GM21447 (cell line): ENCODE measurements around the gene FERMT3.

Experiments
- ATAC-seq: cut with Tn5 transposase; IDR thresholded peaks from one replicate; pipeline ENCODE4 v1.9.1; 2021; ENCODE audit not compliant: unreplicated experiment

FERMT3 gene

DNA sequence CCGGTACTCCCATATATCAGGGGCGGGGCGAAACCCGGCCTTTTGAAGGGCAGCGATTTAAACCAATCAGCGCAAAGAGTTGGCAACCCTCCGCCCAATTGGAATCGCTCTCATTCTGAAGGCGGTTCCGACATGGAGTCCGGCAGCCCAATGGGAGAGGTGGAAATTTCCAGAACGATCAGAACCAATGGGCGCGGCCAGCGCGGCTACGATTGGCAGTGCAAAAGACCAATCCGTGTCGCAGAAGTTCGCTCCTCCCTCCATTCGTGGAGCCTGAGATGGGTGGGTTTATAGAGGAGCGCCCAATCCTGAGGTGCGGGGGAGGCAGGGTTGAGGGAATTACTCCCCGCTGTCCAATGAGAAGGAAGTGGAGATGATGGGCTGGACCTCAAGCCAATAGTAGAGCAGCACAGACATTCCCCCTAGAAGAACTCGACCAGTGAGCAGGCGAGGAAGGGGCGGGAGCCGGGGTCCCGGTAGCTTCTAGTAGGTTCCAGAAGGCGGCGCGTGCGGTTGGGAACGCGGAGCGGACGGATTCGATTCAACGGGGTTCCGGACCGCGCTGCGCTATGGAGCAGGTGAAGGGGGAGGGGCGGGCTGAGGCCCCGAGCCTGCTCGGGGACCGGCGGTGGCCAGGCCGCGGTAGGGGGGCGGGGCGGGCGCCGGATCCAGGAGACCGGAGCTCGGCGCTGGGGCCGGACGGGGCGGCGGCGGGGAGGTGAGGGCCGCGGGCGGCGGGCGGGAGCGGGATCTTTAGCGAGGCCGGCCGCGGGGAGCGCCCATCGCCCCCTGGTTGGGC is 20.6 kb upstream of the FERMT3 start, which contains the start of gene STIP1:
STIP1 (plus strand) TSS at position 479 of the 799 bp plus-strand sequence; CDS start at position 570, 91 bp downstream.
- peak; percentile 87 for ATAC-seq

DNA sequence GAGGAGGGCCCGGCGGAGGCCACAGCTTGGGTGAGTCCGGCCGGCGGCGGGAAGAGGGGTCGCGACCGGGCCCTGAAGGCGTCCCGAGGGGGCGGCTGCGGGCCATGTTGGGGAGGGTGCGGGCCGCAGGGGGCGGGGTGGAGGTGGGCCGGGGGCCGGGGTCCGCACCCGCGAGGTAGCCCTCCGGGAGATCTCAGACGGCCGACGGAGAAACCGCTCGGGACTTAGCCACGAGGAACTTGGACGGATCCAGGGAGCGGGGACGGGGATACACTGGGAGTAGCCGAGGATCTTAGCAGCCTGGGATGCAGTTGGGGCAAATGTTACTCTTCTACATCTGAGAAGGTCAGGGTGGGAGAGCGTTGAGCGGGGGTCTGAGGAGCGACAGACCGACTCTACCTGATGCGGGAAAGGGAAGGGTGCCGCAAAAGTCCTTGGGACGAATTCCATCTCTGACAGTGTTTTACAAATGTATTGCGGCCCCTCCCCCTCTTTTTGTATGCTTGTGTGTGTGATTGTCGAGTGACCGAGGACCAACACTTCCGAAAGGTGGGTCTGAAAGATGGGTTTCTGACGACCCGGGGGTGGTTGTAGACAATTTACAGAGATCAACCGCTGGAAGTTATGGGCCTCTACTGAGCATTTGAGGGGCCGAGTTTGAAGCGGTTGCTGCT is 19.9 kb upstream of the FERMT3 start:
- no peak for ATAC-seq

DNA sequence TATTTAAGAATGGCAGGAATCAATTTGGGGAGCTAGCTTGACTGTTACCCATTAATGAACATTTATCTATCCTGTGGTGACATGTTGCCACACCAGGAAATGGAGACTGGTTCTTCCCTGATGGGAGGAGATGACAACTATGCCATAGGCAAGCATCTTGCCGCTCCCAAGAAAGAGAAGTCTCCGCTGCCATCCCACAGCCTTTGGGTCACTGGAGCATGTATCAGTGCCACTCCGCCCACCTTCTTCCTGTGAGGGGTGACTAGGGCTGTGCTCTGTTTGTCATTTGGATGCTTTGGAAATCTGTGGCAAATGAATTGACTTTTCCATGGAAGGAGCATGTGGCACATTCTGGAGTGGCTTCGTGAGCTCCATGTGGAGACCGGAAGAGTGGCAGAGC is 14.1 kb upstream of the FERMT3 start:
- ATAC-seq, result no peak

DNA sequence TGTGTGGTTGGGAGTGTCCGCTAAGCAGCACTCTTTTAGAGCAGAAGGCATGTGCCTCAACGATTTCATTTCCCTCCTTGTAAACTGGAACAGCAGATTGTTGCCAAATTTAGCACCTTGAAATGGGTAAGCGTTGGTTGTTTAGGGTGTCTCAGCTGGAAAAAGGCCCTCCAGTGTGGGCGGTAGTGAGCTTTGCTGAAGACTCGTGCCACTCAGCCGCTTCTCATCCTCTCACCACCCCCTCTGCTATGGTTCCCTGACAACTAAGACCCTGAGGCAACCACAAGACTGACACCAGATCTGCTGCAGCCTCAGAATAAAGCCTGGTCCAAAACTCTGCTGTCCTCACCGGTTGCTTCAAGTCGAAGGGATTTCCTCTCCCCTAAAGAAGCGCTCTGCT is 9.9 kb upstream of the FERMT3 start:
- no peak for ATAC-seq

DNA sequence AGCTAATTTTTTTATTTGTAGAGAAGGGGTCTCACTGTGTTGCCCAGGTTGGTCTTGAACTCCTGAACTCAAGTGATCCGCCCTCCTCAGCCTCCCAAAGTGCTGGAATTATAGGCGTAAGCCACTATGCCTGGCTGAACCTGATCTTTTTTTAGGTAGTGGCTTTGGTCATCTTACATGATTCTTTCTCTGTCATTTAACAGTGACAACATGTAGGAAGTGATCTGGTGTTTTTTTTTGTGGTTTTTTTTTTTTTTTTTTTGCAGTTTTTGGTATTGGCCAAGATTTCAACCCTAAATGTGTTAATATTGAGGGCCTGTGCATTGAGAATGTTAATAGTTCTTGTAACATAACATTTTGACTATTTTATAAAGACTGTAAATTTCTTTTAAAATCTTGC is 8.0 kb upstream of the FERMT3 start:
- no peak for ATAC-seq

DNA sequence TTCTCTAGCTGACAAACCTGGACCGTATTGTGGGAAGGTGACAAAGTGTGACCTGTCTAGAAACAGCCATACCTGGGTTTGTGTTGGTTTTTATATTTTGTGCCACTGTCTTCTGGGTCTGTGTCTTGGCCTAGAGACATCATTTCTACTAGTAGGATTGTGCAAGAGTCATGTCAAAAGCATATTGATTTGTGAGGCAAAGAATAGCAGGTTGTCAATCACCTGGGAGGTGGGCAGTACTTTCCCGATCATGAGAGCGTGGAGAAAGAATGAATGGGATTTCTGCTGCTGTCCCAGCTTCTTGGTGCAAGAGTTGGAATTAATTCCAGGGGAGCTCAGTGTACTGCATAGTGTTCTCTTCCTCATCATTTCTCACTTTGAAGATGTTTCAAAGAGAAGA is 5.0 kb upstream of the FERMT3 start:
- no peak for ATAC-seq

DNA sequence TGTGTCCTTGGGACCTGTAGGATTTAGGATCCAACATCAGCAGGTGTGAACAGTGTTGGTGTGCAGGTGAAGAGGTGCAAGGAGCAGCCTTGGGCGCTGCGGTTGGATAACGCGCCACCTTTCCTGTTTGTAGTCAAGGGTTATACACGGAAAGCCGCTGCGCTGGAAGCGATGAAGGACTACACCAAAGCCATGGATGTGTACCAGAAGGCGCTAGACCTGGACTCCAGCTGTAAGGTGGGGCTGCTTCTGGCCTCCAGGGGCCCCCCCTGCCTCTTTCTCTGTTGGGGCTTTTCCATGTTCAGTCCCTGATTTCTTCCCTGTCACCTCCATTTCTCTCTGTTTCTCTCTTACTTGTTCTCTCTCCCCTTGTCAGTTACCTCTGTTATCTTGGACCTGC is 3.5 kb upstream of the FERMT3 start:
- ATAC-seq, result no peak

DNA sequence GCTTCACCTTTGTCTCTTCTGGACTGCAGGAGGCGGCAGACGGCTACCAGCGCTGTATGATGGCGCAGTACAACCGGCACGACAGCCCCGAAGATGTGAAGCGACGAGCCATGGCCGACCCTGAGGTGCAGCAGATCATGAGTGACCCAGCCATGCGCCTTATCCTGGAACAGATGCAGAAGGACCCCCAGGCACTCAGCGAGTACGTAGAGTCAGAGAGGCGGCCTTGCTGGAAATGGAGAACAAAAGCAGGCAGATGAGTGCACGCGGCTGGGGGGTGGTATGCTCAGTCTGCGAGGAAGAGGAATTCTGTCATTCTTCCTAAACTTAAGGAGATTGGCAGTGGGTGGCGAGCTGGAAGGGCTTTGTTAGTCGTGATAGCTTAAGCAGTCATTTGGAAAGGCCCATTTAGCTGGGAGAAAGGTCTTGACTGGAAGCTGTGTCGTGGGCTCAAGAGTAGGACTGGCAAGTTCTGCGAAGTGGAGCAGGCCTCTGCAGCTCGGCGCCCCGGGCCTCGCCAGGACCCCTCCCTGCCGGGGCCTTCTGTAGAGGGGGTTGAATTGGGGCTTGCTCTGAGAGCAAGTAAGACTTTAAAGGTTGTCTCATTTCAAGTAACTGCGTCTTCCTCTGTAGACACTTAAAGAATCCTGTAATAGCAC is 3.0 kb upstream of the FERMT3 start:
- no peak for ATAC-seq

DNA sequence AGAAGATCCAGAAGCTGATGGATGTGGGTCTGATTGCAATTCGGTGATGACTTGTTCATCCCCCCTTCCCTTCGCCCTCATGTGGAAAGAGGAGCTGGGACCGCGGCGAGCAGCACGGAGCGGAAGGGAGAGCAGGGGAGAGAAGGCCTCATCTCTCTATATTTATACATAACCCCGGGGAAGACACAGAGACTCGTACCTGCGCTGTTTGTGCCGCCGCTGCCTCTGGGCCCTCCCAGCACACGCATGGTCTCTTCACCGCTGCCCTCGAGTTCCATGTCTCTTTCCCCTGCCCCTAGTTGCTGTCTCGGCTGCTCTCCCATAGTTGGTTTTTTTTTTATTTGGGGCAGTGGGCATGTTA is 2.5 kb upstream of the FERMT3 start:
- no peak for ATAC-seq

DNA sequence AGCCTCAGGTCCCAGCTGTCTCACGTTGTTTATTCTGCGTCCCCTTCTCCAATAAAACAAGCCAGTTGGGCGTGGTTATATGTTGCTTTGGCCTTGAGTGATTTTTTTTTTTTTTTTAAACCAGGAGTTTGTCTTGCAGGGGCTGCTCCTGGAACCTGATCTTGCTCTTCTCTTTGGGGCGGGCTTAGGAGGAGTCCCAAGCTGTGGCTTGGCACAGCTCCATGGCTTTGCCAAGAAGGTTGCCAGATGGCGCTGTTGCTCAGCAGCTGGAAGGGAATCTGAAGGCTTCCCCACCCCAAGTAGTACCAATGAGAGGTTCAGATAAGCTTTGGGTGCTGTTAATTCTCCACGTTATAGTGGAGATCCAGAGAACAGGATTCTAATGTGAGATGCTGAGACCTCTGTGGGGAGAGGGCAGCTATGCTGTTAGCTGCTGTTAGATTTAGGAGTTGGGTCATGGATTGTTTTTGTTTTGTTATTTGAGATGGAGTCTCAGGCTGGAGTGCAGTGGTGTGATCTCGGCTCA is 2.0 kb upstream of the FERMT3 start:
- ATAC-seq, result no peak

DNA sequence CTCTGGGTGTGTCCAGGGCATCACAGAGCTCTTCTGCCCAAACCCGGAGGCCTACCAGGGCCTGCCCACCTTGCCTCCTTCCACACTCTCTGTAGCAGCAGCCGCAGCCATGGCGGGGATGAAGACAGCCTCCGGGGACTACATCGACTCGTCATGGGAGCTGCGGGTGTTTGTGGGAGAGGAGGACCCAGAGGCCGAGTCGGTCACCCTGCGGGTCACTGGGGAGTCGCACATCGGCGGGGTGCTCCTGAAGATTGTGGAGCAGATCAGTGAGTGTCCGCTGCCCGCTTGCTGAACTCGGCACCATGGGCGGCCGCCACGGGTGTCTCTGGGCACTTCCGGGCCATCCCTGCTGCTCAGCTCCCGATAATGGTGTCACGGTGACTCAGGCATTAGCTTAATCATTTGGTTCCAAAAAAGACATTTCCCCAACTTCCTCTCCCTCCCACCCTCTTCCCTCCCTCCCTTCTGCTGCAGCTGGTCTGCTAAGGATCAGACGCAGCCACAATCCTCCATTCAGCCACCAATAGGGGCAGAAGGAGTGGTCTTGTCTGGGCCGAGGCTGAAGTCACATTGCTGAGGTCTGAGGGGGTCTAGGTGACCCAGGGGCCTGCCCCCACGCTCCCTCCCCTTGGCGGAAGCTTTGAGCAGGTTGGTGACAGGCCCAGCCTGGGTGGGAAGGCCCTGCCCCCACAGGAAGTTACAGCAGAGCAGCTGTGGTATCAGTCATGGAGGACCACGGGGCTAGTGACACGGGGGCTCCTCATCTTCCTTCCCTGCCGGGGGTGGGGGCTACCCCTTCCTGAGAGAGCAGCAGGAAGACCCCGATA is 950 bp downstream of the FERMT3 start:
- peak; percentile 61 for ATAC-seq

DNA sequence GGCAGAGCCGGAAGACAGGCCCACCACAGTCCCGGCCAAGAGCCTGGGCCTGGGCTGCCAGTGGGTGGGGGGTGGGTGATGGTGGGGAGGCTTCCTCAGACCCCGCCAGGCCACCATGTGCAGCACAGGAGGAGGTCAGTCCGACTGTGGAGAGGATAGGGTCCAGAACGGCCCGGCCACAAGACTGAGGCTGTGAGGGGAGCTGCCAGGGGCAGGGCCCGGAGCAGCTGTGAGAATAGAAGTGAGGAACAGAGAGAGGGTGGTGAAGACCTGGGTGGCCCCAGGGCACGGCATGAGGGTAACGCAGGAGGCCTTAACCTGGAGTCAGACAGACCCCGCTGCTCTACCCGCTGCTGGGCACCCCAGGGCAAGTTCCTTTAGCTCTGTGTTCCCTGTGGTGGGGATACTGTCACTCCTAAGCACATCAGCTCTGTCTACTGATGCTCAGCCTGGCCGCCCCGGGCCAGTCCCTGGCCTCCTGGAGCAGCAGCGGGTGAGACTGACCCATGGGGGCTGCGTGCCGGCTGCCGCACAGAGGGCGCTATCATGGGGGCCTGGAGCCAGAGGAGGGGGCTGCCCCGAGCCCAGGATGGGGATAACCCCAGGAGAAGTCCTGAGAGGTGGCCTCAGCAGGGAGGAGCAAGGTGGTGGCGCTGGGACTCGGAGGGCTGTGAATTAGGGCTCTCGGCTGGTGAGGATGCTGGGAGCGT is 1.7 kb downstream of the FERMT3 start:
- no peak for ATAC-seq

DNA sequence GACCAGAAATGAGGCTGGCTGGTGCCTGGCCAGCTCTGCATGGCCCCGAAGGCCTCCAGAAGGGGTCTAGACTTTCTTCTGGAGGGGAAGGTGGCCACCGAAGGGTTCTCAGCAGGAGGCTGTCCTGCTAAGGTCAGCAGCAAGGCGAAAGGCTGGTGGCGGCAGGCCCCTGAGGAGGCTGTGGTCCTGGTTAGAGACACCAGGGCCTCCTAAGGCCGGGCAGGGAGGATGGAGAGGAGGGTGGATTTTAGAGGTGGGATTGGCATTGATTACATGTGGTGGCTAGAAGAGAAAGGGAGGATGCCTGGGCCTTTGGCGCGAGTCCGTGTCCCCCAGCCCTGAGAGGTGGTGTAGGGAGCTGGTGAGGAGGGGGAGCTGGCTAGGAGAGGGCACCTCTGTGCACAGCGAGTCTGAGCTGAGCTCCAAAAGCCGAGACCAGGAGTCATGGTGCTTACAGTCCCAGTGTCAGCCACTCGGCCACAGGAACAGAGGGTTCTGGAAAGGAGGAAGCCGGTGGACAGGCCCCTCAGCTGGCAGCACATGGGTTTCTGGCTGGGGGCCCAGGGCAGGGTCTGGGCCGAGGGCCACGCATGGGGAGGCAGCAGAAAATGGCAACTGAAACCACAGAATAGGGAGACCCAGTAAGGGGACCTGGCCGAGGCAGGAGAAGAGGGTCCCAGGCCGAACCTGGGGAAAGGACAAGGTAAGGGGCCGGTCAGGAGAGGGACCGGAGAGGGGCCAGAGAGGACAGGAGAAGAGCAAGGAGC is 2.5 kb downstream of the FERMT3 start:
- no peak for ATAC-seq

DNA sequence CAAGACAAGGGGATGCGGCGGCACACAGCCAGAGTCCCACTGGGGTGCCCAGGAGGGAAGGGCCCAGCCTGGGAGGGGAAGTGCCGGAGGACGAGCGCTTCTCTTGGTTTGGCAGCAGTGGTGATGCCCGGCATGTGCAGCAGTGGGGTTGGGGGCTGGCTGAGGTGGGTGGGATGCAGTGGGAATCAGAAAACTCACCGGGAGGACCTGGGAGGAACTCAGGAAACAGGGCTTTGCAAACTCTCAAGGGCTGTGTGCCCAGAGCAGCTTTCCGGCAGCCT is 3.0 kb downstream of the FERMT3 start:
- no peak for ATAC-seq

DNA sequence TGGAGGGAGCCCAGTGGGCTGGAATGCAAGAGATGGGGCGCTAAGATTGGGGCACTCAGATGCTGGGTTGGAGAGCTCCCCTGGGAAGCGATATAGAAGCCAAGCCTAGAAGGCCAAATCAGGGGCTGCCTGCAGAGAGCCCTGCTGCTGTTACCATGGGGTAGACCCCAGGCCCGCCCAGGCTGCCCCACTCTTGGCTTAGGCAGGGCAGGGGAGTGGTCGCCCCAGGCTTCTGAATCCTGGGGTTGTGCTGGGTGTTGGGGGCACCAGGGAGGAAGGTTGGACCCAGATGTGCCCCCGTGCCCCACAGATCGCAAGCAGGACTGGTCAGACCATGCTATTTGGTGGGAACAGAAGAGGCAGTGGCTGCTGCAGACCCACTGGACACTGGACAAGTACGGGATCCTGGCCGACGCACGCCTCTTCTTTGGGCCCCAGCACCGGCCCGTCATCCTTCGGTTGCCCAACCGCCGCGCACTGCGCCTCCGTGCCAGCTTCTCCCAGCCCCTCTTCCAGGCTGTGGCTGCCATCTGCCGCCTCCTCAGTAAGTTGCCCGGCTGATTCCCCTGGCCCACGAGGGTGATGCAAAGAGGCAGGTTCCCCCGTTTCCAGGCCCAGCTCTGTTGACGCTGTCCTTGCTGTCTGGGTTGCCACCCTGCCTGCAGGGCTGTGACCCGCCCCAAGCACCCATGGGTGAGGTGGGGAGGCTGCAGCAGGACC is 3.9 kb downstream of the FERMT3 start:
- no peak for ATAC-seq

DNA sequence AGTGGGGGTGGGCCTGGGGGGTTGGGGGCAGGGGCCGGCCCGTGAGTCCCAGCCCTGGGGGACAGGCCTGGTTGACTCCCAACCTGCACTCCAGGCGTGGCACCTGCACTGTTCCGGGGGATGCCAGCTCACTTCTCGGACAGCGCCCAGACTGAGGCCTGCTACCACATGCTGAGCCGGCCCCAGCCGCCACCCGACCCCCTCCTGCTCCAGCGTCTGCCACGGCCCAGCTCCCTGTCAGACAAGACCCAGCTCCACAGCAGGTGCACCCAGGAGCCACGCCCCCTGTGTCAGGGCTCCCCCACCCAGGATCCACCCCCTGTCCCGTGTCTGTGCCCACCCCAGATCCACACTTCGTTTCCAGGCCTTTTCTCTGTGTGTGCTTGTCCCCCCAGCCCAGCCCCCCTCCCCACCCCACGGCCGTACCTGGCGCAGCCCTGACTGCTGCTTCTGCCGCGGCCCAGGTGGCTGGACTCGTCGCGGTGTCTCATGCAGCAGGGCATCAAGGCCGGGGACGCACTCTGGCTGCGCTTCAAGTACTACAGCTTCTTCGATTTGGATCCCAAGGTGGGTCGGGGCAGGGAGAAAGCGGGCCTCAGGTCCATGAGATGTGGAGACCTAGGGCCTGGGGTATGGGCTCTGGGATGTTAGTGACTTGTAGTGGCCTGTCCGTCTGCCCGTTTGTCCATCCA is 4.8 kb downstream of the FERMT3 start:
- no peak for ATAC-seq

DNA sequence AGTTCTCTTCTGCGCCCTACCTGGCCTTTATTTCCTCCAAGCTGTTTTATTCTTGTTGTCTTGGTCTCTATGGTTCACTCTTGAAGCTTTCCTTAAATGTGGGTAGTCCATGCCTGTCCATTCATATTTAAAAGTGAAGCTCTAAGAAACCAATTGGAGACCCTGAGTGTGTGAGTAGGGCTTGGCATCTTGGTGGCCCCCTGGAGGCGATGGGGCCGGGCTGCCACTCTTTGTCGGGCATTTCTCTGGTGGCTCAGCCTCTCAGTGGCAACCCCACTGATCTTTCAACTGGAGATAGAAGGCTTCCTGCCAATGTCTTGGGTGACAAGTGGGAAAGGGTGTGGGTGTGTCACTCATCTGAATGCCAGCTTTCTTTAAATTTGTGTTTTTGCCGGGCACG is 10.4 kb downstream of the FERMT3 start:
- ATAC-seq, result no peak

DNA sequence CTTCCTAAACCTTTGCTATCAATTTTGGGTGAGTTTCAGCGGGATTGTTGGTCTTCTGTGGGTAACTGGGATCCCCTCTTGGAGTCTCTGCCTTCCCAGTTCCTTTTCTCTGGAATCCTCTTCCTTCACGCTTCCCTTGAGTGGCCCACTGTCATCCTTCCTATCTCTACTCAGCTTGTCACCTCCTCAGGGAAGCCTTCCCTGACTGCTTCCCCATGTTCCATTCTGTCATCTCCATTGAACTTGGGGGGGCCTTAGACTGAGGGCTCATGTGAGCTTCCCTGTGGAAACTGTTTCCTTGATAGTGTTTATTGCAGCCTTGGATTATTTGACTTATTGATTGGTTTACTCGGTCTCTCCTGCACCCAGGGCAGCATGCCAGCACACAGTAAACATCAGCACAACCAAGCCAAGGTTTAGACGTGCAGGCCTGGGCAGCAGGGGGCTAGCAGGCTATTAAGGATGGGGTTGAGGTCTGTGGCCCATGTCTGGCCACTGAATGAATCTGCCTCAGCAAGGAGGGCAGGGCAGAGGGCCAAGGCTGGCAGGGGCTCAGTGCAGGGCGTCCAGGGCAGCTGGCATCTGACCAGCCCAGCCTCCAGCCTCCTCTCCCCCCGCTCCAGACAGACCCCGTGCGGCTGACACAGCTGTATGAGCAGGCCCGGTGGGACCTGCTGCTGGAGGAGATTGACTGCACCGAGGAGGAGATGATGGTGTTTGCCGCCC is 12.3 kb downstream of the FERMT3 start:
- no peak for ATAC-seq
